Stimulated activated CD4-positive, alpha-beta T cell treated with anti-CD3 and anti-CD28 coated beads, Interleukin-1b, Interleukin-23, amount 100 ng/mL, for 1 hour (primary cell): ENCODE results near the gene PLEKHA1.

Experiments
- DNase-seq, 2 donors: peaks; one replicate each; pipeline ENCODE4 v3.0.0-alpha.2; 2020; ENCODE audit warnings: low read depth in 2 of 2

PLEKHA1 gene

DNA sequence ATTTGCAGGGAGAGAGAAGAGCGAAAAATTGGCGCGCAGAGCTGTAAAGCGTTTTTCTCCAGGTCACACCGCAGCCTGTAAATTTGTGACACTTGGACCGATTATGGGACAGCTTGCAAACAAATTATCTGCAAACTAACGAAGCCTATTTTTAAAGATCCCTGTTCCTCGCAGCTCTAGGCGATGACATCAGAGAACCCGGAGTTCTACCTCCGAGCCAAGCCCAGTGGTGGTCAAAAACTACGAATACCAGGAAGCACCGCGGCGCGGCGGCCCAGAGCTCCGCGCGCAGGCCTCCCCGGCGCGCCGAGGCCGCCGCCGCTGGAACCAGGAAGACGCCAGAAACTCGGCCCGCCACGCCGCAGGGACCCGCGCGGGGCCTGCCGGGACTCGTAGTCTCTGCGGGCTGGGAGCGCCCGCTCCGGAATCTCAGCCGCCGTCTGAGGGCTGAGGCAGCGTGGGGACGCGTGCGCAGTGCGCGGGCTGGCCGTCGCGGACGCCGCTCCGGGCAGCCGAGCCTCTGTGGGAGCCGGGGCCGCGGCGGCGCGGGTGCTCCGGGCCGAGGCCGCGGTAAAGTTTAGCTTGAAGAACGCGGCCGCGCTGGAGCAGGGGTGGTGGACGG lies at the start of gene PLEKHA1:
TSS of gene PLEKHA1 (plus strand) at position 472 of the 622 bp plus-strand sequence. CDS start 18,493 bp downstream, outside the sequence.
- DNase-seq: peak; percentile 78 to 80

- no peak for DNase-seq
These were observed 49.3 kb upstream of the PLEKHA1 start for GRCh38 chr10:122325235-122325634.

DNA sequence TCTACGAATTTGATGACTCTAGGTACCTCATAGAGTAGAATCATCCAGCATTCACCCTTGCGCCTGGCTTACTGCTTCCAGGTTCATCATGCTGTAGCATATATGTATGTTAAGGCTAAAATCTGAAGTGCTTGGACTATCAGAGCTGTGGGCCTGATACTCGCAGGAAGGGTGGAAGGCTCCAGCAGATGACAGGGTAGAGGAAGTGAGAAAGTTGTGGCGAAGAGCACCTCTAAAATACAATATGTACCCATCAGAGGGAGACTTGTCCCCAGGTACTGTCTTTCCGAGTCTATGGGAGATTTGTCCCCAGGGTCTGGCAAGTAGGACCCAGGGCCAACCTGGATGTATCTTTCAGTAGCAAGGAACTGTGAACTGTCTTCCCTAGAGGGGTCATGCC lies 48.1 kb upstream of the PLEKHA1 start:
- DNase-seq: no peak

DNA sequence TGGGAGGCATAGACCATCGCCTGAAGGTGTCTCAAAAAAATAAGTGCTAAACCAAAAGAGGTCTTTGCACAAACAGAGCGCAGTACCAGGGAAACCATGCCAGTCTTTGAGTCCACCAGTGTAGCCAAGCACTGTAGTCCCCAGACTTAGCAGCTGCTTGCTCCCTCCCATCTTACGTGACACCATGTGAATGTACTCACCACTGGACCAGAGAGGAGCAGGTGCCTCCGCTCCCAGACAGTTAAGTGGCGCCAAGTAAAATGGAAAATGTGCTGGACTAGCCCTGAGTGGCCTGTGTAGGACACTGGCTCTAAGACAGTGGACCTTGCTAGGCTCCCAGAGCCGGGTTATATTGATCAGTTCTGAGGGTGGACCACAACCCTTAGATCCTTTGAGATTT lies 47.7 kb upstream of the PLEKHA1 start:
- DNase-seq: no peak

- no peak for DNase-seq
These were observed 47.0 kb upstream of the PLEKHA1 start for GRCh38 chr10:122327237-122328206.

GRCh38 chr10:122328676-122329075 lies 45.8 kb upstream of the PLEKHA1 start:
- DNase-seq: no peak

DNA sequence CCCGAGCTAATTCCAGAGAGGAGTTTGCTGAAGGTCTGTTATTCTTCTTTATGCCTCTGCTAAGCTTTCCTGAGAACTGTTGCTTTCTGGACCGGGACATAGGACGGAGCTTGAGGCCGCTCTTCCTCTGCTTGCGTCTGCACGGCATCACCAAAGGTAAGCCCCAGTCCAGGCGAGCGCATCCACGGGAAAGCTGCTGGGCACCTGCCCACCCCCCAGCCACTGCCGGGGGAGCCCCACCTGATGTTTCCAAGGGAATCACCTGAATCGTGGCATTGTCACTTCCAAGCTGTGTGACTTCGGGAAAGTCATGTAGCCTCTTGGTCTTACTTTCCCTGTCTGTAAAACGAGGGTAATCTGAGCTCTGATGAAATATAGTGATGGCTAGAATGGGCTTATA lies 45.1 kb upstream of the PLEKHA1 start:
- DNase-seq: no peak

- DNase-seq: no peak
These were observed 43.4 kb upstream of the PLEKHA1 start for GRCh38 chr10:122331100-122331499.

DNA sequence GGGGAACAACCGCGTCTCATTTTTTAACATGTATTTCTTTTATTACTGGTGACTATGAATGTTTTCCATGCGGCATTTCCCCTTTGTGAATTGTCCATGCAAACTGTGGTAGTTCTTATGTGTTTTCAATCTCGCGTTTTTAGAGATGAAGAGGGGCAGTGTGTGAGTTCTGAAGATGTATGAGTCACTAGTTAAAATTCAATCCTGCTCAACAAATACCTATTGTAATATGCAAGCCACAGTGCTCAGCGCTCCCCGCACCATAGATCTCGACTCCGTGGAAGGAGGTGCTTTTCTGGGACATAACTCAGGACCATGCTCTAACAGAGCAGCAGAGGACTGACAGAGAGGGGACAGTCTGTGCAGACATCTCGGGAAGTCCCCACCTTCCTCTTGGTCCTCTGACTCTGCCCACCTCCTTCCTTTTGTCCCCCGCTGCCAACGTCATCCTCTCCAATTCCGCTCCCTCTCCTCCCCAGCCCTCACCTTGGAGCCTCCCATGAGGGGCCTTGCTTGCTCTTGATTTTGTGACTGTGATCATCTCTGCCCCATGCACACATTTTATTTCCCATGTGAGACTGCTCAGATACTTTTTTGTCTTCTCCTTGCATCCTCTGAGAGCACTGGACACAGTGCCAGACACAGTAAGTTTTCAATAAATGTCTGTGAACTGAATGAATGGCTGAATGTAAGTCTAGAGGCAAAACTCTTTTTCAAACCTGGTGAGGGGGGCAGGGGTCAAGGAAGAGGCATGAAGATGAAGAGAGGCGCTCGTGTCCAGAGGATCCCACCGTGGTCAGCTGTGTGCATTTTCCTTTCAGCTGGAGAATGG lies 42.7 kb upstream of the PLEKHA1 start:
- no peak for DNase-seq

GRCh38 chr10:122333037-122333436 lies 41.5 kb upstream of the PLEKHA1 start:
- DNase-seq: no peak

- no peak for DNase-seq
These were observed 38.2 kb upstream of the PLEKHA1 start for GRCh38 chr10:122336332-122336731.

- DNase-seq: no peak
These were observed 37.5 kb upstream of the PLEKHA1 start for GRCh38 chr10:122336961-122337360.

DNA sequence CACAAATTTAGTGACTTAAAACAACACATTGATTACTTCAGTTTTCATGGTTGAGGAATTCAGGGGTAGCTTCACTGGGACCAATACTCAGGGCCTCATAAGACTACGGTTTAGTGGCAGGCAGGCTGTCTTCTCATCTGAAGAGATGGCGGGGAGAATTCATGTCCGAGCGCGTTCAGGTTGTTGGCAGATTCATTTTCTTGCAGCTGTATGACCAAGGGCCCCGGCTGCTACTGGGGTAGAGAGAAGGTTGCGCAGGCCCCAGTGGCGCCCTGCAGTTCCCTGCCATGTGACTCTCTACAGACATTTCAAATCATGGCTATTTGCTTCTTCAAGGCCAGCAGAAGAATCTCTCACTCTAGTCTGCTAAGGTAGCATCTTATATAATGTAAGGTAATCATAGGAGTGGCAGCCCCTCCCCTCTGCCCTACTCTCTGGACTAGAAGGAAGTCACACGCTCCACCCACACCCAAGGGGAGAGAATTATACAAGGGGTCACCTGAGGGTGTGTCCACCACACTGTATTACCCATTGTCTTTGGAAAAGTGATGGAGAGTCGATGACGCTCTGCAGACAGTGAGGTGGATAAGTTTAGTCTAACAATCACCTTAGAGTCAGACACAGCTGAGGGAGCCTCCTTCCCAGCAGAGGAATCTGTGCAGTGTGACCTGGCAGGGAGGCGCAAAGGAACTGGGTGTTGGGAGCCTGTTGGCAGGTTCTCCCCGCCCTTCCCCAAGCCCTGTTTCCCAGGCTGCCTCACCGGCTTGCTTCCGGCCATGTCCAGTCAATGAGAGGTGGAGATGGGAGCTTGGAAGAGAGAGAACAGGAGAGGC lies 35.7 kb upstream of the PLEKHA1 start:
- DNase-seq: no peak

- no peak for DNase-seq
These were observed 33.2 kb upstream of the PLEKHA1 start for GRCh38 chr10:122341141-122341810.

DNA sequence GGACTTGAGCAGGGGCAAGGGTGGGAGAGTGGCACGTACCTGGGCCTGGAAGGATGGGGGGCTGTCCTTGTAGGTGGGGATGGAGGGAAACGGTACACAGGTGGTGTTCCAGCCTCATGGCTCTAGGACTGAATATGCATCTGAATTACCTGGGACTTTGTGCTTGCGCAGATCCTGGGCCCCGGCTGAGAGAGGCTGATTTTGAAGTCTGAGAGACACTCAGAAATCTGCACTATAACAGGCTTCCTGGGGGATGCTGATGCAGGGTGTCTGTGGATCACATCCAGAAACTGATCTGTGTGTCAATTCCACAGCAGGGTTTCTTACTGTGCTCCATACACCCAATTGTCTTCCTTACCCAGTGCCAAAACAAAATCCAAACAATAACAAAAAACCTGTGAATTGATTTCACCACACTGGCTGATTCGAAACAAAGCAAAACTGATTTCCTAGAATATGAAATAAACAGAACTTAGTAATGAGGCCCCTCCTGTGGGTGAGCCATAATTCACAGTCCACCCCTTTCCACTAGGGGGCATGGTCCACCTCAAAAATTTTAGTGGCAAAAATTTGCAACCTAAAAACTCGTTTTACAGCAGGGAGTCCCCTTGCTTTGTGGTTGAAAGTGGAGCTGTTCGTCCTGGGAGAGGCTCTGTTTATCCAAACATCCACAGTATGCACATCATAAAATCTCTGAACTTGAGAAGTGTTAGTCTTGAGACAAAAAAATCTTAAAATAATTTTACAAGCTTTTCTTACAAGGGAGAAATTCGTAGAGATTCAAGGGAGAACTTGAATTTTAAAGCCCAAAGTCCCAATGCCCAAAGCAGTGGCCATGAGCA lies 32.0 kb upstream of the PLEKHA1 start:
- peak; percentile 26 to 38 for DNase-seq

- DNase-seq: no peak
These were observed 31.2 kb upstream of the PLEKHA1 start for GRCh38 chr10:122343135-122343800.

DNA sequence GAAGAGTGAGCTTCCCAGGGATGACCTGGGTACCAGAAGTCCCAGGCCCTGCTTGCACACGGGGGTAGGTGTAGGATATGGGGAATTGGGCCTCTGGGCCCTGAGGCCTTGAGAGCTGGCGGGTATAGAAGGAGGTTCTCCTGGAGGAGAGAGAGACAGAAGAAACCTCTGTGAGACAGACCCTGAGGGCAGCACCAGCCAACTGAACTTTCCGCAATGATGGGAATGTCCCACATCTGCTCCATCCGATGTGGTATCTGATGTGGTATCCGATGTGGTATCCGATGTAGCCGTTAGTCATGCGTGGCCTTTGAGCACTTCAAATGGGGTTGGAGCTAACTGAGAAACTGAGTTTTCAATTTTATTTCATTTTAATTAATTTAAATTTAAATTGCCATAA lies 30.6 kb upstream of the PLEKHA1 start:
- DNase-seq: no peak

DNA sequence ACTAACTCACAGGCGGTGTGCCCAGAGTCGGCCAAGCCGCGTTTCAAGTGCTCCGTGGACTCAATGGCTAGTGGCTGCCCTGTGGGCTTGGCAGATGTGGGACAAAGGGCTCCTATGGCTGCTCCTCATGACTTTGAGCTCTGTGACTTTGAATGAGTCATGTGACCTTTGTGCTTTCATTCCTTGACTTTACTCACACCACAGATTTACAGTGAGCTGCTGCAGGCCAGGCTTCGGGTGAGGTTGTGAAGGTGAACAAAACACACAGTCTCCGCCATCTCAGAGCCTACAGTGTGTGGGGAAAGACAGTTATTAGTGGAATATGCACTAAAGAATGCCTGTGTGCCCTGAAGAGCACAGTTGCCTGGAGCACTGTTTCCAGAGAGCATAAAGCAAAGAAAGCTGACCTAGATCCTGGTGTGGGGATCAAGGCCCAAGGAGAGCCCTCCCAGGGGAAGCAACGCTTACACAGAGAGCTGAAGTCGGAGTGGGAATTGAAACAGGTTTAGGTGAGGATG lies 29.7 kb upstream of the PLEKHA1 start:
- no peak for DNase-seq
